ENCODE results near the gene FAM114A2. TPM values are rescaled to one million over a fixed set of nuclear protein-coding genes. Genes with fewer than 3 reads are reported as not detected.

Gene FAM114A2
- total and polyA plus RNA-seq, 4 donors: 11.3 to 47.7 (median 28.9) TPM

DNA sequence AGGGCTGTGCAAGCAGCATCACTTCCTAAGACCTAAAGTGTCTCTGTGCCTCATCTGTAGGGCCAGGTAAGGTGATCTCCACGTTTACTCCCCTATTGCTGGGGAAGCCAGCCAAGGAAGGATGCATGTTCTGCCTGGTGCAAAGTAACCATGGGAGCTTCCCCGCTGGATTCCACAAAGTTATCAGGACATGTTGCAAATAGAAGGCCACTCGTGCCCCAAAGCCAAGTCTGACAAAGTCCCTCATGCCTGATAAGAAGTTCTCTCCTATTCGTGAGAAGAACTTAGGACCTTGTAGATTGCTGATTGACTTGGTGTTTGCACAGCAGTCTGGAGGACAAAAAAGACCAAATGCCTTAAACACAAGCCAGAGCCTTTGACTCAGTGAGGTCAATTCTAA is 81.5 kb downstream of the FAM114A2 start:
- Histone ChIP-seq H3K4me3 (ENCODE audit: low read length in 2 of 2) (no peak overlapping the region), H3K27ac (ENCODE audit: low read depth in 1 of 2, low read length in 2 of 2) (no peak overlapping the region), H3K27me3 (ENCODE audit: control insufficient read depth in 1 of 2, insufficient read depth in 2 of 2, low read length in 1 of 2) (no peaks in the 10 kb centered on the region), H3K9me3 (ENCODE audit: control insufficient read depth, low read length) (no peaks in the 10 kb centered on the region), H3K36me3 (ENCODE audit: control insufficient read depth in 1 of 2, insufficient read depth in 2 of 2, low read length in 1 of 2) (no peaks in the 10 kb centered on the region), H3K4me1 (ENCODE audit: control insufficient read depth in 1 of 2, insufficient read depth in 2 of 2, low read length in 2 of 2) (peaks cover 3 to 7% of the 10 kb centered on the region in 2 donors)
- intact Hi-C loops (cut with DNase I): loop anchor here in 1 of 2 donors (10.0 kb wide), 1 partner anchor 142 kb away; no protein-coding TSS in a partner anchor
- no peak for DNase-seq
- WGBS, 2 donors: 42 to 47% methylated on average over 4 of the region's 4 CpGs
- ATAC-seq (ENCODE audit: low FRiP score): no peak

DNA sequence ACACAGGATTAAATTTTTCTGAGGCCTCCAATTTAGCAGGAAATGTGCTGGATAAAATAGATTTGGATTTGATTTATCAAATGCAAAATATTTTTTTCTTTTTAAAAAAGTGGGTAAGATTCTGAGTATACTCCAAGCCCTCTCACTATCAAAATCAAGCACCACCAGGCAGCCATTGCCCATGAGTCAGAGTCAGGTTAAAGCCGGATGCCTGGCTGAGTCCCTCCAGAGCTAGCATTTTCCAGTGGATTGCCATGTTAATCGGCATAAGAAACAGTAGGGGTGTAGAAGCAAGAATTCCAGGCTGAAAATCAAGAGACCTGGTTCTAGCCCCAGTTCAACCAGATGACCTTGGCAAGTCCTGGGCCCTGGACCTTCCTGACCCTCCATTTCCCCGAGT is 85.3 kb downstream of the FAM114A2 start:
- ATAC-seq (ENCODE audit: low FRiP score) (no peak), DNase-seq (no peak)
- peaks cover 3% of the 10 kb centered on the region in 2 donors for H3K4me1 ChIP-seq (ENCODE audit: control insufficient read depth in 1 of 2, insufficient read depth in 2 of 2, low read length in 2 of 2)
- peak overlapping the region; percentile 33 to 55 for H3K27ac ChIP-seq (ENCODE audit: low read depth in 1 of 2, low read length in 2 of 2)
- no peak overlapping the region for H3K4me3 ChIP-seq (ENCODE audit: low read length in 2 of 2)
- H3K27me3 ChIP-seq (ENCODE audit: control insufficient read depth in 1 of 2, insufficient read depth in 2 of 2, low read length in 1 of 2): no peaks in the 10 kb centered on the region
- 42 to 52% methylated on average over 3 of the region's 3 CpGs for WGBS, 2 donors
- H3K36me3 ChIP-seq (ENCODE audit: control insufficient read depth in 1 of 2, insufficient read depth in 2 of 2, low read length in 1 of 2): no peaks in the 10 kb centered on the region
- H3K9me3 ChIP-seq (ENCODE audit: control insufficient read depth, low read length): no peaks in the 10 kb centered on the region
- intact Hi-C loops (cut with DNase I): loop anchor here in 1 of 2 donors (5.0 to 10.0 kb wide), 2 partner anchors 51 to 139 kb away; no protein-coding TSS in a partner anchor

DNA sequence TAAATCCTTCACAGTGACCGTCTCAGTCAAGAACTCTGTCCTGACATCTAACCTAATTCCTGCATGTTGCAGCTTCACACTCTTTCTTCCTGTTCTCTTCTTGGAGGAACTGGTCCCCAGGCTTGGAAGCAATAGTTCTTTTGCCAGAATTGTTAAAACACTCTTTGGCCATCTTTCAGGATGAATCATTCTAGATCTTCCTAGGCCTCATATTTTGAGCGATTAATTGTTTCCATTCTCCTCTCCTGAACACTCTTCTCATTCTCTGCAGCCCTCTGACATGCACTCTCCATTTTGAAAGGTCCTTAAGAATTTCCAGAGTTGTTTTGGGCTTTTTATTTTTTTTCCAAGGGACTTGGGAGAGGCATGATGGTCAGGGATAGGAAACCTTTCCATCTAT is 85.8 kb downstream of the FAM114A2 start:
- ATAC-seq (ENCODE audit: low FRiP score): peak; percentile 47
- DNase-seq: no peak
- Histone ChIP-seq H3K9me3 (ENCODE audit: control insufficient read depth, low read length) (no peaks in the 10 kb centered on the region), H3K4me3 (ENCODE audit: low read length in 2 of 2) (no peak overlapping the region), H3K27ac (ENCODE audit: low read depth in 1 of 2, low read length in 2 of 2) (peak overlapping the region in 1 of 2 donors; percentile 33), H3K27me3 (ENCODE audit: control insufficient read depth in 1 of 2, insufficient read depth in 2 of 2, low read length in 1 of 2) (no peaks in the 10 kb centered on the region), H3K36me3 (ENCODE audit: control insufficient read depth in 1 of 2, insufficient read depth in 2 of 2, low read length in 1 of 2) (no peaks in the 10 kb centered on the region), H3K4me1 (ENCODE audit: control insufficient read depth in 1 of 2, insufficient read depth in 2 of 2, low read length in 2 of 2) (peaks cover 3% of the 10 kb centered on the region in 2 donors)
- intact Hi-C loops (cut with DNase I): loop anchor here in 1 of 2 donors (5.0 to 10.0 kb wide), 2 partner anchors 51 to 138 kb away; no protein-coding TSS in a partner anchor
- WGBS, 2 donors: 49 to 67% methylated on average over 2 of the region's 2 CpGs

DNA sequence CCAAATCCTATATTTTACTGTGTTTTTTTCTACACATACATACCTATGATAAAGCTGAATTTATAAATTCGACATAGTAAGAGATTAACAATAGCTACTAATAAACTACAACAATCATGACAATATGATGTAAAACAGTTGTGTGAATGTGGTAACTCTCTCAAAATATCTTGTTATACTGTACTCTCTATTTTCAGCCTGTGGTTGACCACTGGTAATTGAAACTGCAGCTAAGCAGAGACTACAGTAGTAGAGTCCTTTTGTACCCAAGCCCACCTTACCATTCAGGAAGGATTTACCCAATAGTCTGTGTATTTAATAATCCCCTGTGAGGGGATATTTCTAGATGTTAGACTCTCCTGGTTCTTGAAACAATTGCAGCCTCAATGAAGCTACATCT is 86.7 kb downstream of the FAM114A2 start:
- 93 to 94% methylated on average over 1 of the region's 1 CpG for WGBS, 2 donors

DNA sequence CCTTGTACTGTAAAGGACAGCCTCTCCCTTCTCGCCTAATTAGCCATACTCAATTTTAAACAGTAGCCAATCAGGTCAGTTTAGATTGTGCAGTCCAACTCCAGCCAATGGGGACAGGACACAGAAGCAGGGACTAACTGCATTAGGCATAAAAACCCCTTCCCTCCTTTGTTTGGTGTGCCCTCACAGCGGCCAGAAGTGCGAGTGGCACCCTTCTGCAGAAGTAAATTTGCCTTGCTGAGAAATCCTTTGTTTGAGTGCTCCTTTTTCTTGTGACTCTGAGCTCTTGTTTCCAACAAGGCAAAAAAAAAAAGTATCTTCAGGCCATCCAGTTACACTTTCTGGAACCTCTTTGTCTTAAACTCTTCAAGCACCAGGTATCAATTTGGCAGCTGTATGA is 97.4 kb downstream of the FAM114A2 start:
- ATAC-seq (ENCODE audit: low FRiP score) (no peak), DNase-seq (no peak)
- Histone ChIP-seq H3K9me3 (ENCODE audit: control insufficient read depth, low read length) (peaks cover 10% of the 10 kb centered on the region), H3K4me1 (ENCODE audit: control insufficient read depth in 1 of 2, insufficient read depth in 2 of 2, low read length in 2 of 2) (no peaks in the 10 kb centered on the region), H3K27ac (ENCODE audit: low read depth in 1 of 2, low read length in 2 of 2) (no peak overlapping the region), H3K27me3 (ENCODE audit: control insufficient read depth in 1 of 2, insufficient read depth in 2 of 2, low read length in 1 of 2) (no peaks in the 10 kb centered on the region), H3K4me3 (ENCODE audit: low read length in 2 of 2) (no peak overlapping the region), H3K36me3 (ENCODE audit: control insufficient read depth in 1 of 2, insufficient read depth in 2 of 2, low read length in 1 of 2) (no peaks in the 10 kb centered on the region)
- WGBS, 2 donors: 91 to 94% methylated on average over 3 of the region's 3 CpGs
- intact Hi-C loops (cut with DNase I): no loop called here

More for the DNA sequence above, 86.7 kb downstream of the FAM114A2 start:
- Histone ChIP-seq H3K36me3 (ENCODE audit: control insufficient read depth in 1 of 2, insufficient read depth in 2 of 2, low read length in 1 of 2) (no peaks in the 10 kb centered on the region), H3K27me3 (ENCODE audit: control insufficient read depth in 1 of 2, insufficient read depth in 2 of 2, low read length in 1 of 2) (no peaks in the 10 kb centered on the region), H3K27ac (ENCODE audit: low read depth in 1 of 2, low read length in 2 of 2) (no peak overlapping the region), H3K9me3 (ENCODE audit: control insufficient read depth, low read length) (no peaks in the 10 kb centered on the region), H3K4me3 (ENCODE audit: low read length in 2 of 2) (no peak overlapping the region), H3K4me1 (ENCODE audit: control insufficient read depth in 1 of 2, insufficient read depth in 2 of 2, low read length in 2 of 2) (peaks cover 3% of the 10 kb centered on the region in 2 donors)
- DNase-seq: no peak
- ATAC-seq (ENCODE audit: low FRiP score): no peak
- intact Hi-C loops (cut with DNase I): loop anchor here in 1 of 2 donors (5.0 to 10.0 kb wide), 2 partner anchors 50 to 137 kb away; no protein-coding TSS in a partner anchor

Other genes starting within 250 kb of the FAM114A2 start
- 10 to 100 TPM; 31.9 to 38.0 TPM for gene MFAP3, start 57 bp upstream of the FAM114A2 start, total RNA-seq
- 10 to 100 TPM in 1 of 2 donors, 1 to 10 TPM in 1; 6.8 to 11.2 TPM for gene MFAP3, start 57 bp upstream of the FAM114A2 start, polyA plus RNA-seq
- 10 to 100 TPM; 42.9 to 44.2 TPM for gene GALNT10, start 151.8 kb upstream of the FAM114A2 start, total RNA-seq
- 10 to 100 TPM in 1 of 2 donors, 1 to 10 TPM in 1; 9.1 to 10.4 TPM for gene GALNT10, start 151.8 kb upstream of the FAM114A2 start, polyA plus RNA-seq